ENCODE data around the gene URB1.

Gene URB1

GRCh38 chr21:32329331-32329730 lies 63.5 kb downstream of the URB1 start:
- no peak for TF ChIP-seq CTCF (IDR thresholded peaks at IDR 0.05; ENCODE audit: borderline replicate concordance, insufficient read depth, low read depth, low read length)
- H3K4me3 ChIP-seq (ENCODE audit: low read depth, low read length): no peak overlapping the region

DNA sequence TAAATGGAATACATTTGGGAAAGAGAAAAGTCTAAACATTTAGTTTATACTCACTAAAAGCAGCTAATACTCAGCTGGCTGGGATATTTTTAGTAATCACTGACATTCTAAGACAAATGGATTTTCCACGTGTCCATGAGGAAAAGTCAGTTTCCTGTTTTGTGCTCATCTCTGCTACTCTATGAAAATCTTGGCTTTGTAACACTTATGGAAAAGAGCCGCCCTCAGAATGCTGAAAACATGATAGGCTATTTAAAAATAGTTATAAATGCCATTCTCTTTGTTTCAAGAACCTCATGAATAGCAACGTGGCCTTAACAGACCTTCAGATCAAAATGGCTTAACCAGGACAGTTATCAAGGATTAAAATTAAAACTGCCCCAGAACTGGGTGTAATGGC lies 64.2 kb downstream of the URB1 start:
- no peak overlapping the region for H3K4me3 ChIP-seq (ENCODE audit: low read depth, low read length)
- no peak for TF ChIP-seq CTCF (IDR thresholded peaks at IDR 0.05; ENCODE audit: borderline replicate concordance, insufficient read depth, low read depth, low read length)

DNA sequence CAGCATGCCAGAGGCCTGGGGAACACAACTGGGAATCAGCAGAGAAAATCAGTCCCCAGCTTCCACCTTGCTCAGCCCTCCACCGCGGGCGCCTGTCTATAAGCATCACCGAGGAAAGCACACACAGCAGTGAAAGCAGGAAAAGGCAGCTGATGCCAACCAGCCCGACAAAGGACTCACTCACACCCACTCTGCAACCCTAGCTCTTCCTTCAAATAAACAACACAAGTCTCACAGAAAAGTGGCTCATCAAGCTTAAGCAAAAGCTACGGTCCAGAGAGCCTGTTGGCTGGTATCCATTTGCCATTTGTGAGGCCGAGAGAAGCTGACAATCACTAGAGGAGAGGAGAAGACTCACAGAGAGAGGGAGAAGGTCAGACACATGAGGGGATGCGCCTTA lies 67.1 kb downstream of the URB1 start:
- TF ChIP-seq CTCF (IDR thresholded peaks at IDR 0.05; ENCODE audit: borderline replicate concordance, insufficient read depth, low read depth, low read length): no peak
- H3K4me3 ChIP-seq (ENCODE audit: low read depth, low read length): no peak overlapping the region

GRCh38 chr21:32322676-32323075 lies 70.1 kb downstream of the URB1 start:
- no peak for TF ChIP-seq CTCF (IDR thresholded peaks at IDR 0.05; ENCODE audit: borderline replicate concordance, insufficient read depth, low read depth, low read length)
- H3K4me3 ChIP-seq (ENCODE audit: low read depth, low read length): no peak overlapping the region

- no peak overlapping the region for H3K4me3 ChIP-seq (ENCODE audit: low read depth, low read length)
- TF ChIP-seq CTCF (IDR thresholded peaks at IDR 0.05; ENCODE audit: borderline replicate concordance, insufficient read depth, low read depth, low read length): no peak
These were observed 70.7 kb downstream of the URB1 start for GRCh38 chr21:32322103-32322502.

GRCh38 chr21:32321480-32321879 lies 71.3 kb downstream of the URB1 start:
- H3K4me3 ChIP-seq (ENCODE audit: low read depth, low read length): no peak overlapping the region
- TF ChIP-seq CTCF (IDR thresholded peaks at IDR 0.05; ENCODE audit: borderline replicate concordance, insufficient read depth, low read depth, low read length): no peak

DNA sequence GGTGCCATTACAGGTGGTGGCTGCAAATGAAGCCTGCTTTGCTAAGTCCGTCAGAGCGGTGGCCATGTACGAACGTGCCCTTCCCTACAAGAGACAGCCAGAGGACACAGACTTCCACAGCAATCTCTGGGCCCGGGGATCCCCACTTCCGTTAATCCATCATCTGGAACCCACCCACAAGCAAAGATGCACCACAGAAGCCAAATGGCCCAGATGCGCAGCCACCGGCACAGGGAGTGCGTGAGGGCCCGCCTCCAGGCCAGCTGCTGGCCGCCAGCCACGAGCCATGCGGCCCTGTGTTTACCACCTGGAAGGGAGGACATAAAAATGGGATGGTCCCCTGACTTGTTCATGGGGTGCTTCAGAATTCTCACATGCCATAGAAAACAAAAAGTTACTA lies 72.1 kb downstream of the URB1 start:
- TF ChIP-seq CTCF (IDR thresholded peaks at IDR 0.05; ENCODE audit: borderline replicate concordance, insufficient read depth, low read depth, low read length): no peak
- H3K4me3 ChIP-seq (ENCODE audit: low read depth, low read length): no peak overlapping the region
